IPS-15b (cell line): ENCODE data around the gene RIOK1.
"Not testable (repeated sequence)": the region's sequence is repeated elsewhere in the genome, so short reads cannot be mapped to it uniquely, and the experiment has no call there.

Source experiments
- H3K27me3 ChIP-seq: one replicate; pipeline ENCODE4 v1.6.1; 2013; ENCODE audit warnings: low read length; ENCODE audit not compliant: control insufficient read depth, insufficient read depth
- H3K36me3 ChIP-seq: one replicate; pipeline ENCODE4 v1.6.1; 2013; ENCODE audit warnings: low read length; ENCODE audit not compliant: control insufficient read depth, insufficient read depth
- H3K4me1 ChIP-seq: one replicate; pipeline ENCODE4 v1.6.1; 2013; ENCODE audit warnings: mild to moderate bottlenecking, low read length; ENCODE audit not compliant: control insufficient read depth, insufficient read depth
- H3K4me3 ChIP-seq: one replicate; pipeline ENCODE4 v1.5.1; 2013; ENCODE audit warnings: low read depth, low read length
- H3K9ac ChIP-seq: one replicate; pipeline ENCODE4 v1.6.1; 2013; ENCODE audit warnings: low read depth, mild to moderate bottlenecking, low read length
- H3K9me3 ChIP-seq: one replicate; pipeline ENCODE4 v1.6.1; 2013; ENCODE audit warnings: mild to moderate bottlenecking, low read length; ENCODE audit not compliant: control insufficient read depth, insufficient read depth

Gene RIOK1

DNA sequence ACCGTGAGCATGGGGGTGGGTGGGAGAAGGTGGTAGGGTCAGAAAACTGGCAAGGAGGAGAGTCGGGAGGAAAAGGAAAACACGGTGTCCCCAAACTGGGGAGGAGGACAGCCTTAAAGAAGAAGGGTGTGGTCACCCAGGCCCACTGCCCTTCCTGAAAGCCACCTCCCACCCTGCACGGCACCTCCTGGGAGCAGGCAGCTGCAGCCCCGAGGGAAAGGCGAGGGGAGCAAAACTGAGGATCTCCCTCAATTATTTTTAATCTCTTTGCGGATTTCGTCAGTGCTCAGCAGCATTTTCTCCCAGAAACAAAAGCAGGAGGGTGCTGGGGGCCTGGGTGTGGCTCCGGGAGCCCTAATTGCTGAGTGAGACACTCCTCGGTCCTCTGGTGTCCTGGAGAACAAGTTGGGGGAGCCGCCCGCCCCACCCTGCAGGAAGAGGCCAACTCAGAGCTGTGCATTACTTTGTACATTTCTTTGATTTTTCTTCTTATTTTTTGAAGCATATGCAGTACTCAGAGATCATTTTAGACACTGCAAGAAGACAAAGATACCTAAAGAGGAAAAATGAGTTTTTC lies 56.4 kb downstream of the RIOK1 start:
- Histone ChIP-seq H3K27me3 (no peaks in the 10 kb centered on the region), H3K36me3 (no peaks in the 10 kb centered on the region), H3K9ac (no peak overlapping the region), H3K4me3 (no peak overlapping the region), H3K9me3 (no peaks in the 10 kb centered on the region), H3K4me1 (peaks cover 5% of the 10 kb centered on the region)

DNA sequence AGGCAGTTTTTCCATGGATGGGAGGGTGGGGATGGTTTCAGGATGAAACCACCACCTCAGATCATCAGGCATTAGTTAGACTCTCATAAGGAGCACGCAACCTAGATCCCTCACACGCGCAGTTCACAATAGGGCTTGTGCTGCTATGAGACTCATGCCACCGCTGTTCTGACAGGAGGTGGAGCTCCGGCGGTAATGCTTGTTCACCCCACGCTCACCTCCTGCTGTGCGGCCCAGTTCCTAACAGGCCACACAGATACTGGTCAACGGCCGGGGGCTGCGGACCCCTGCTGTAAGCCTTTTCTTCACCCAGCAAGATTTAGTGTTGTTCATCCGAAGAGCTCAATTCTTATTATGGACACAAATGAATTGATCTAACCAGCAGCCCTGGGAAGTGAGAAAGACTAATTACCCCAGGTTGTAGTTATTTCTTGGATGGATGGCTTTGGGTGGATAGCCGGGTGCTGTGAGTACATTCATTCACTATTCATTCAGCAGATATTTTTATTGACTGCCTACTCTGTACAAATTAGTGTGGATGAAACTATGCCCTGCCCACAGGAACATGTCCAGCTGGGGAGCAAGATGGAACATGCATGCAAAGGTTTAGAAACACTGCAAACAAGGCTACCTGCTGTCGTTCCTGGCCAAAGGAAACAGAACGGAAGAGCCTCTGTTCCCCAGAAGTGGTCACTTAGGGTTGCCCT lies 57.2 kb downstream of the RIOK1 start:
- Histone ChIP-seq H3K4me3 (no peak overlapping the region), H3K36me3 (no peaks in the 10 kb centered on the region), H3K4me1 (peaks cover 5% of the 10 kb centered on the region), H3K27me3 (no peaks in the 10 kb centered on the region), H3K9me3 (no peaks in the 10 kb centered on the region), H3K9ac (no peak overlapping the region)

DNA sequence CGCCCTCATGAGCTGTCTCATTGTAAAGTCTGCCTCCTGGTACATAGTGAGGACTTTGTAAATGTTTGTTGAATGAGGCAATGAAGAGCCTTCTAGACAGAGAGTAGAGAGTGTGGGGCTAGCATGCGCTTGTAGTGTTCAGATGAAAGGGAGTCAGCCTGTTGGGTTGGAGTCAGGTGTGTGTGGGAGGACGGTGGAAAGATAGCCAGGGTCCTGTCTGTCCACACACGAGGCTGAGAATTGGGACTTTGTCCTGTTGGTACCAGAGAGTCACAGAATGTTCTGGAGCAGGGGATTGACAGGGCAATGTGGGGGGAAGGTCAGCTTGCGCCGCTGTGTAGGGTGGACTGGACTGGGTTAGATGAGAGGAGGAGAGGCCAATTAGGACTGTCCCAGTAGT lies 58.6 kb downstream of the RIOK1 start:
- no peaks in the 10 kb centered on the region for H3K9me3 ChIP-seq
- peaks cover 5% of the 10 kb centered on the region for H3K4me1 ChIP-seq
- no peaks in the 10 kb centered on the region for H3K27me3 ChIP-seq
- no peak overlapping the region for H3K9ac ChIP-seq
- H3K4me3 ChIP-seq, result no peak overlapping the region
- no peaks in the 10 kb centered on the region for H3K36me3 ChIP-seq

DNA sequence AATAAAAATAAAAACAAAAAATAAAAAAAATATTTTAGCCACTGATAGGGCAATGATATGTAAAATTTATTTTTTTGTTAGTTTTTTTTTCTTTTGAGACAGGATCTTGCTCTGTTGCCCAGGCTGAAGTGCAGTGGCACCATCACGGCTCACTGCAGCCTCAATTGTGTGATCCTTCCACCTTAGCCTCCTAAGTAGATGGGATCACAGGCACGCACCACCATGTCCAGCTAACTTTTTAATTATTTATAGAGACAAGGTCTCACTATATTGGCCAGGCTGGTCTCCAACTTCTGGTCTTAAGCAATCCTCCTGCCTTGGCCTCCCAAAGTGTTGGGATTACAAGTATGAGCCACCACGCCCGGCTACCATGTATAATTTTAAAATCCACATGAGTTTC lies 59.4 kb downstream of the RIOK1 start:
- Histone ChIP-seq H3K27me3 (no peaks in the 10 kb centered on the region), H3K9ac (no peak overlapping the region), H3K4me1 (peaks cover 5% of the 10 kb centered on the region), H3K4me3 (no peak overlapping the region), H3K36me3 (no peaks in the 10 kb centered on the region), H3K9me3 (no peaks in the 10 kb centered on the region)

DNA sequence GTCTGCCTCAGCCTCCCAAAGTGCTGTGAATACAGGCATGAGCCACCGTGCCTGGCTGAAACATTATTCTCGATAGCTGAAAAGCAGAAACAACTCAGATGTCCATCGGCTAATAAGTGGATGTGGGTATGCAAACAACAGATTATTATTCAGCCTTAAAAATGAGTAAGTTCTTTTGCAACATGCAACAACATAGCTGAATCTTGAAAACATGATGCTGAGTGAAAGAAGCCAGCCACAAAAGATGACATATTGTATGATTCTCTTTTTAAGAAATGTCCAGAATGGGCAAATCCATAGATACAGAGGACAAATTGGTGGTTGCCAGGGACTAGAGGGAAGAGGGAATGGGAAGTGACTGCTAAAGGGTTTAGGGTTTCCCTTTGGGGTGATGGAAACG lies 61.7 kb downstream of the RIOK1 start:
- Histone ChIP-seq H3K36me3 (no peaks in the 10 kb centered on the region), H3K4me1 (peaks cover 10% of the 10 kb centered on the region), H3K9ac (no peak overlapping the region), H3K27me3 (no peaks in the 10 kb centered on the region), H3K4me3 (no peak overlapping the region), H3K9me3 (no peaks in the 10 kb centered on the region)

DNA sequence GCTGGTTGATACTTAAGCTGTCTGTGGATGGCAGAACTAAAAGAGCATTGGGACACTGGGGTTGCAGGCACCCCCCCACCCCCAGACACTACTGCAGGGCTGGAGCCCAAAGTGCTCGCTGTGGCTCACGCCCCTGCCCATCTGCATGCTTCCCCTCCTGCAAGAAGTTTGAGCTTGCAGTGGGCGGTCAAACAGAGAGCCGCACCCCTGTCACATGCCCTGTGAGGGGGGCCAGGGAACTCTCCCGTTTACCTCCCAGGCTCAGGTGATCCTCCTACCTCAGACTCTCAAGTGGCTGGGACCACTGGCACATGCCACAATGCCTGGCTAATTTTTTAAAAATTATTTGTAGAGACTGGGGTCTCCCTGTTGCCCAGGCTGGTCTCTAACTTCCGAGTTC lies 63.3 kb downstream of the RIOK1 start:
- no peak overlapping the region for H3K9ac ChIP-seq
- H3K9me3 ChIP-seq, result no peaks in the 10 kb centered on the region
- no peaks in the 10 kb centered on the region for H3K36me3 ChIP-seq
- peaks cover 6% of the 10 kb centered on the region for H3K4me1 ChIP-seq
- H3K4me3 ChIP-seq, result no peak overlapping the region
- no peaks in the 10 kb centered on the region for H3K27me3 ChIP-seq

GRCh38 chr6:7454696-7455358 lies 65.2 kb downstream of the RIOK1 start:
- Histone ChIP-seq H3K9me3 (no peaks in the 10 kb centered on the region), H3K36me3 (no peaks in the 10 kb centered on the region), H3K4me3 (no peak overlapping the region), H3K4me1 (peaks cover 6% of the 10 kb centered on the region), H3K9ac (no peak overlapping the region), H3K27me3 (no peaks in the 10 kb centered on the region)

- not testable (repeated sequence) for H3K36me3 ChIP-seq, H3K4me1 ChIP-seq, H3K27me3 ChIP-seq, H3K4me3 ChIP-seq, H3K9ac ChIP-seq, H3K9me3 ChIP-seq
Observed at GRCh38 chr6:7456302-7456701, 66.7 kb downstream of the RIOK1 start.

DNA sequence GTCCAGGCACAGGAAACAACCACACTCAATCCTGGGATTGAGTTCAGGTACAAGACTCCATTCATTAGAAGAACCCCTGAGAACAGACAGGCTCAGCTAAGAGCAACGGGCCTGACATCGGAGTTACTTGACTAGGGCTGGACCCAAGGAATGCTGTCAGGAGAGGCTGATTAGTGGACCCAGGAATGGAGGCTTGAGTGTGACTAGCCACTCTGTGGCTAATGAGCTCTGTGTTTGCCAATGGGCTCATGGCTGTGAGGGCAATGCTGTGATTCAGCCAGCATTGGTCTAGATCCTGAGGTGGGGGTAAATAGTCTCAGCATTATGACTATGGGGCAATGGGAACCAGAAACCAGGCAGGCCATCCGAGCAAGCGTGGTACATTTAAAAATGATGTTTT lies 71.8 kb downstream of the RIOK1 start:
- H3K4me1 ChIP-seq, result peaks cover 6% of the 10 kb centered on the region
- no peak overlapping the region for H3K4me3 ChIP-seq
- no peaks in the 10 kb centered on the region for H3K9me3 ChIP-seq
- no peaks in the 10 kb centered on the region for H3K27me3 ChIP-seq
- no peaks in the 10 kb centered on the region for H3K36me3 ChIP-seq
- no peak overlapping the region for H3K9ac ChIP-seq

DNA sequence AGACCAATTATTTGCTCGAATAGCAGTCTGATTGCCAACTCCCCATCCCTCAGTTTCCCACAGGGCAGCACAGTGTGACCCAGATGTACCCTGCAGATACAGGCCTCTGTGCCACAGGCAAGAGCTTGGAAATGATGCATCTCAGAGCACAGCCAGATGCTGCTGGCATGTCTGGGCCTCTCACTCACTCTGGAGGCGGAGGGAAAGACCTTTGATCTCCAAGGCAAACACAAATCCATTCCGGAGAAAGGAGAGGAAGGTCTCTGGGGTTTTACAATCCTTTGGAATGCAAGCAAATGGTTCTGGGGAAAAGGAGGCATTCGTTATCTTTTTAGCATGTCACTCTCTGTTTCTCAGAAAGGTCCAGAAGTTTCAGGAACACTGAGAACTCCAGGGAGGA lies 74.2 kb downstream of the RIOK1 start:
- Histone ChIP-seq H3K9ac (no peak overlapping the region), H3K4me3 (no peak overlapping the region), H3K9me3 (no peaks in the 10 kb centered on the region), H3K4me1 (peaks cover 6% of the 10 kb centered on the region), H3K36me3 (no peaks in the 10 kb centered on the region), H3K27me3 (no peaks in the 10 kb centered on the region)

GRCh38 chr6:7467007-7467897 lies 77.6 kb downstream of the RIOK1 start:
- Histone ChIP-seq H3K4me1 (peaks cover 4% of the 10 kb centered on the region), H3K36me3 (no peaks in the 10 kb centered on the region), H3K9ac (no peak overlapping the region), H3K9me3 (no peaks in the 10 kb centered on the region), H3K4me3 (no peak overlapping the region), H3K27me3 (no peaks in the 10 kb centered on the region)
